NCI-H526 treated with DMSO at 0.1 percent for 48 hours (cell line): Measurements from ENCODE around the gene GGA1.
"Not testable (repeated sequence)": the region's sequence is repeated elsewhere in the genome, so short reads cannot be mapped to it uniquely, and the experiment has no call there.

Source experiments
- DNase-seq: peaks from one replicate; lab custom pipeline; 2025; lab: John Stamatoyannopoulos, UW

The GGA1 gene

GRCh38 chr22:37650463-37651136 is 42.0 kb downstream of the GGA1 start:
- DNase-seq = no peak

- DNase-seq = no peak
Measured at GRCh38 chr22:37654563-37655251, 46.1 kb downstream of the GGA1 start.

- DNase-seq = no peak
Measured at GRCh38 chr22:37655252-37655563, 46.6 kb downstream of the GGA1 start.

DNA sequence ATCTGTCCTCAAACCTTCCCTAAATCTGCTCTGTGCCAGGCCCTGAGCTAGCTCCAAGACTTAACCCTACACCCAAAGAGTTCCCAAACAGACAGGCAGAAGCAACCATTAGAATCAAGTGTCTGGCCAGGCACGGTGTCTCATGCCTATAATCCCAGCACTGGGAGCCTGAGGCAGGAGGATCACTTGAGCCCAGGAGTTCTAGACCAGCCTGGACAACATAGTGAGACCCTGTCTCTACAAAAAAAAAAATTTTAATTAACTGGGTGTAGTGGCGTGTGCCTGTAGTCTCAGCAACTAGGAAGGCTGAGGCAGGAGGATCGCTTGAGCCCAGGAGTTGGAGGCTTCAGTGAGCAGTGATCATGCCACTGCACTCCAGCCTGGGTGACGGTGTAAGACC is 47.9 kb downstream of the GGA1 start:
- DNase-seq = not testable (repeated sequence)

- DNase-seq = no peak
Measured at GRCh38 chr22:37657590-37658132, 49.0 kb downstream of the GGA1 start.

DNA sequence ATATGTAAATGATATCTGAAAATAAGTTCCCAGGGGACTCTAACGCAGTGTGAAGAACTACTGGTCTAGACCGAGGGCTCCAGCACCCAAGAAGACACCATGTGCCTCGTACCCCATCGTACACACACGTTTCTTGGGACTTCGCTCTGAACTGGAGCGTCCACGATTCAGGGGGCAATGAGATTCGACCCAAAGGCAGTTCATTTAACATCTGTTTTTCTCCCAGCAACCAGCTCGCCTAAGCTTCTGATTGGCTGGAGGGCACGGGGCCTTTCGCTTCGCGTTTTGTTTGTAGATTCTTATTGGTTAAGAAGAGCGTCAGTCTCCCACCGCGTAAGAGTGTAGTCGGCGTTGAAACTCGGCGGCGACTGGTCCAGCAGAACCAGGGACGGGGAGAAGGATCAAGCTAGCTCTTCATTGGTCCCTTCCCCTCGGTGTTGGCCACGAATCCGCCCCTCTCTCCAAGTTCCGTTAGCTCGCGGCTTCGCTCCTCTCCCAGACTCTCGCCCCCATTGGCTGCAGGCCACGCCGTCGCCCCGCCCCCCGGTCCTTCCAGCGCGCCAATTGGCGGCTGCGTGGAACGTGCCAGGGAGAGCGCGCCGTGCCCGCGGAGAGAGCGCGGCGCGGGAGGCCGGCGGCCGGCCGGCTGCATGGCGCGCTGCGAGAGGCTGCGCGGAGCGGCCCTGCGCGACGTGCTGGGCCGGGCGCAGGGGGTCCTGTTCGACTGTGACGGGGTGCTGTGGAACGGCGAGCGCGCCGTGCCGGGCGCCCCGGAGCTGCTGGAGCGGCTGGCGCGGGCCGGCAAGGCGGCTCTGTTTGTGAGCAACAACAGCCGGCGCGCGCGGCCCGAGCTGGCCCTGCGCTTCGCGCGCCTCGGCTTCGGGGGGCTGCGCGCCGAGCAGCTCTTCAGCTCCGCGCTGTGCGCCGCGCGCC is 49.8 kb downstream of the GGA1 start, which contains the start of gene PDXP:
PDXP (plus strand) TSS at position 591 of the 933 bp plus-strand sequence; CDS start at position 651, 60 bp downstream.
- DNase-seq = peak; percentile 96

GRCh38 chr22:37659066-37659896 is 50.6 kb downstream of the GGA1 start:
- DNase-seq = no peak

GRCh38 chr22:37659897-37660708 is 51.5 kb downstream of the GGA1 start:
- DNase-seq = no peak

- no peak for DNase-seq
Measured at GRCh38 chr22:37660709-37661045, 52.0 kb downstream of the GGA1 start.

GRCh38 chr22:37661160-37661924 is 52.7 kb downstream of the GGA1 start:
- DNase-seq = no peak

- DNase-seq = no peak
Measured at GRCh38 chr22:37662039-37662438, 53.4 kb downstream of the GGA1 start.

GRCh38 chr22:37663521-37664140 is 55.0 kb downstream of the GGA1 start:
- no peak for DNase-seq

GRCh38 chr22:37664249-37665101 is 55.8 kb downstream of the GGA1 start:
- no peak for DNase-seq

DNA sequence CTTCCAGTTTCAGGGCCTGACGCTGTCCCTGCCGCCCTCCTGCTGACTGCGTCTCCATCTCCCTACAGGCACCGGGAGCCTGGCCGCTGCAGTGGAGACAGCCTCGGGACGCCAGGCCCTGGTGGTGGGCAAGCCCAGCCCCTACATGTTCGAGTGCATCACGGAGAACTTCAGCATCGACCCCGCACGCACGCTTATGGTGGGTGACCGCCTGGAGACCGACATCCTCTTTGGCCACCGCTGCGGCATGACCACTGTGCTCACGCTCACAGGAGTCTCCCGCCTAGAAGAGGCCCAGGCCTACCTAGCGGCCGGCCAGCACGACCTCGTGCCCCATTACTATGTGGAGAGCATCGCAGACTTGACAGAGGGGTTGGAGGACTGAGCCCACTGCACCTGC is 56.9 kb downstream of the GGA1 start:
- DNase-seq = no peak

DNA sequence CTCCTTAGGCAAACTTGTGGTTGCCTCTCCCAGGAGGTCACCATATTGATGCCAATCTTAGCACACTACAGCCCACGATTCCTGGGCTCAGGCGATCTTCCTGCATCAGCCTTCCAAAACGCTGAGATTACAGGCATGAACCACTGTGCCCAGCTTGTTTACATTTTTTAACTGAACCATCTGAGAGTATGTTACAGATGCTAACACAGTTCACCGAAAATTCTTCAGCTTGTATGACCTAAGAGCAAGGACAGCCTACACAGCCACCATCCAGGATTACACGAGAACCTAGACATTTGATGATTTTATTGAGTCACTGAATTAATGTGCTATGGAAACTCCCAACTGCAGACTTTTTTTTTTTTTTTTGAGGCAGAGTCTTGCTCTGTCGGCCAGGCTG is 61.0 kb downstream of the GGA1 start:
- no peak for DNase-seq

GRCh38 chr22:37672206-37672919 is 63.7 kb downstream of the GGA1 start:
- DNase-seq = no peak

- no peak for DNase-seq
Measured at GRCh38 chr22:37672920-37673455, 64.4 kb downstream of the GGA1 start.

DNA sequence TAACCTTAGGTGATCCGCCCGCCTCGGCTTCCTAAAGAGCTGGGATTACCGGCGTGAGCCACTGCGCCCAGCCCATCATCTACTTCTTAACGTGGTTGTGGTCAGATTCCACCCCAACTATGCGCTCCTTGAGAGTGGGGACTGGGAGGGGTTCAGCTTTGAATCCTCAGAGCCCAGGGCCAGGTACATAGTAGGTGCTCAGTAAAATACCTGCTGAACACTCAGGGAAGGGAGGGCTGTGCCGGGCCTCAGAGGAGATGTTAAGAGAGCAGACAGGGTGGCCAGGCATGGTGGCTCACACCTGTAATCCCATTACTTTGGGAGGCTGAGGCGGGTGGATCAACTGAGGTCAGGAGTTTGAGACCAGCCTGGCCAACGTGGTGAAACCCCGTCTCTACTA is 65.6 kb downstream of the GGA1 start:
- DNase-seq = no peak
